GM23338 (cell line): ENCODE results near the gene RORB. TPM values are rescaled to one million over a fixed set of nuclear protein-coding genes. Genes with fewer than 3 reads are reported as not detected.

ENCODE experiments used
- ATAC-seq: fragments of 200-7000 bp; cut with Tn5 transposase; 3 replicates; pipeline ENCODE4 v1.9.1; 2020
- DNase-seq: peaks from one replicate; pipeline ENCODE4 v3.0.0-alpha.2; 2015; ENCODE audit warnings: low spot score
- H2AFZ ChIP-seq: fragments of 200-600 bp; sonication (generic); 2 replicates; pipeline ENCODE4 v1.8.0; 2016; ENCODE audit warnings: antibody characterized with exemption, mild to moderate bottlenecking, moderate library complexity
- H3F3A ChIP-seq: fragments of 200-600 bp; sonication (generic); replicated peaks from 2 replicates; pipeline ENCODE4 v1.8.0; 2017; ENCODE audit warnings: antibody characterized with exemption, mixed run types, low read depth
- H3K27ac ChIP-seq: fragments of 200-600 bp; sonication (generic); 2 replicates; pipeline ENCODE4 v1.6.1; 2016; ENCODE audit warnings: low read depth
- H3K27me3 ChIP-seq: fragments of 200-600 bp; sonication (generic); 2 replicates; pipeline ENCODE4 v1.8.0; 2016; ENCODE audit warnings: mild to moderate bottlenecking, mixed run types, moderate library complexity; ENCODE audit not compliant: insufficient read depth
- H3K36me3 ChIP-seq: fragments of 200-600 bp; sonication (generic); 2 replicates; pipeline ENCODE4 v1.8.0; 2016; ENCODE audit warnings: mild to moderate bottlenecking; ENCODE audit not compliant: insufficient read depth
- H3K4me1 ChIP-seq: fragments of 200-600 bp; sonication (generic); 2 replicates; pipeline ENCODE4 v1.8.0; 2016; ENCODE audit warnings: mild to moderate bottlenecking, moderate library complexity; ENCODE audit not compliant: insufficient read depth
- H3K4me2 ChIP-seq: fragments of 200-600 bp; sonication (generic); 2 replicates; pipeline ENCODE4 v1.7.1; 2017; ENCODE audit warnings: mixed run types
- H3K4me3 ChIP-seq: fragments of 200-600 bp; sonication (generic); 2 replicates; pipeline ENCODE4 v1.6.1; 2016; ENCODE audit warnings: mixed run types
- H3K79me2 ChIP-seq: fragments of 200-600 bp; sonication (generic); replicated peaks from 2 replicates; pipeline ENCODE4 v1.8.0; 2017; ENCODE audit warnings: mild to moderate bottlenecking; ENCODE audit not compliant: insufficient read depth
- H3K9me2 ChIP-seq: fragments of 200-600 bp; sonication (generic); 2 replicates; pipeline ENCODE4 v1.8.0; 2017; ENCODE audit not compliant: insufficient read depth
- H4K20me1 ChIP-seq: fragments of 200-600 bp; sonication (generic); replicated peaks from 2 replicates; pipeline ENCODE4 v1.8.0; 2017; ENCODE audit warnings: mild to moderate bottlenecking; ENCODE audit not compliant: insufficient read depth
- H3K27ac Mint-ChIP-seq: 2 replicates; pipeline ENCODE4 v1.8.0; 2020; ENCODE audit warnings: inconsistent platforms, mild to moderate bottlenecking, moderate library complexity, mixed read lengths
- H3K27me3 Mint-ChIP-seq: 3 replicates; pipeline ENCODE4 v1.8.0; 2022; ENCODE audit warnings: low read depth, mild to moderate bottlenecking, moderate library complexity, mixed read lengths, inconsistent platforms; ENCODE audit not compliant: insufficient read depth, poor library complexity
- H3K36me3 Mint-ChIP-seq: 3 replicates; pipeline ENCODE4 v1.8.0; 2021; ENCODE audit warnings: low read depth, mild to moderate bottlenecking, inconsistent platforms, moderate library complexity, mixed read lengths
- H3K4me1 Mint-ChIP-seq: 3 replicates; pipeline ENCODE4 v1.8.0; 2020; ENCODE audit warnings: mild to moderate bottlenecking, inconsistent platforms, mixed read lengths
- H3K4me3 Mint-ChIP-seq: 3 replicates; pipeline ENCODE4 v1.8.0; 2021; ENCODE audit warnings: moderate library complexity, mild to moderate bottlenecking, inconsistent platforms, mixed read lengths
- H3K9me3 Mint-ChIP-seq: 3 replicates; pipeline ENCODE4 v1.8.0; 2020; ENCODE audit warnings: moderate library complexity, mild to moderate bottlenecking, inconsistent platforms, mixed read lengths
- CREB1 ChIP-seq: fragments of 250-450 bp; sonication (Bioruptor Pico); IDR thresholded peaks from 2 replicates; pipeline ENCODE4 v1.5.0; 2020; ENCODE audit warnings: low read depth, mild to moderate bottlenecking, moderate library complexity
- ETS1 ChIP-seq: IDR thresholded peaks from 2 replicates; pipeline ENCODE4 v1.6.1; 2016; ENCODE audit warnings: antibody characterized with exemption
- EZH2 ChIP-seq: fragments of 200-600 bp; sonication (generic); IDR thresholded peaks from one replicate; pipeline ENCODE4 v1.8.0; 2017; ENCODE audit warnings: antibody characterized with exemption, mild to moderate bottlenecking, low read depth; ENCODE audit not compliant: unreplicated experiment
- EZH2phosphoT487 ChIP-seq: fragments of 200-600 bp; sonication (generic); IDR thresholded peaks from one replicate; pipeline ENCODE4 v1.8.1; 2018; ENCODE audit warnings: antibody characterized with exemption; ENCODE audit not compliant: unreplicated experiment
- JUNB ChIP-seq: IDR thresholded peaks from one replicate; pipeline ENCODE4 v1.6.1; 2016; ENCODE audit warnings: antibody characterized with exemption; ENCODE audit not compliant: unreplicated experiment
- NANOG ChIP-seq: IDR thresholded peaks from 2 replicates; pipeline ENCODE4 v1.6.1; 2016; ENCODE audit warnings: antibody characterized with exemption, borderline replicate concordance
- POLR2AphosphoS5 ChIP-seq: IDR thresholded peaks from 2 replicates; pipeline ENCODE4 v1.6.1; 2016; ENCODE audit warnings: antibody characterized with exemption, low read depth
- REST ChIP-seq: IDR thresholded peaks from one replicate; pipeline ENCODE4 v1.6.1; 2018; ENCODE audit warnings: antibody characterized with exemption; ENCODE audit not compliant: unreplicated experiment
- STAT1 ChIP-seq: IDR thresholded peaks from one replicate; pipeline ENCODE4 v1.6.1; 2016; ENCODE audit warnings: antibody characterized with exemption; ENCODE audit not compliant: unreplicated experiment
- ZNF114 ChIP-seq: fragments of 250-450 bp; sonication (Bioruptor Pico); IDR thresholded peaks from 2 replicates; pipeline ENCODE4 v1.5.0; 2020; ENCODE audit warnings: mild to moderate bottlenecking, moderate library complexity
- ZNF331 ChIP-seq: fragments of 250-450 bp; sonication (Bioruptor Pico); IDR thresholded peaks from 2 replicates; pipeline ENCODE4 v1.5.0; 2020; ENCODE audit warnings: low read depth, mild to moderate bottlenecking, moderate library complexity
- polyA plus RNA-seq: library from polyadenylated mRNA; unstranded; fragments of >200 nt; fragmentation: Nextera tagmentation; extraction: Ambion mirVana; gene quantifications from 2 replicates; pipeline ENCODE4 v1.2.1, GENCODE V29; 2016
- total RNA-seq: library from RNA; depleted of rRNA; stranded (reverse); fragments of >200 nt; shearing (Covaris generic); gene quantifications from 2 replicates; pipeline ENCODE4 v1.2.3, GENCODE V29; 2014

RORB gene
- total and polyA plus RNA-seq, 2 experiments from 2014 or later = 1.2 to 4.5 TPM

DNA sequence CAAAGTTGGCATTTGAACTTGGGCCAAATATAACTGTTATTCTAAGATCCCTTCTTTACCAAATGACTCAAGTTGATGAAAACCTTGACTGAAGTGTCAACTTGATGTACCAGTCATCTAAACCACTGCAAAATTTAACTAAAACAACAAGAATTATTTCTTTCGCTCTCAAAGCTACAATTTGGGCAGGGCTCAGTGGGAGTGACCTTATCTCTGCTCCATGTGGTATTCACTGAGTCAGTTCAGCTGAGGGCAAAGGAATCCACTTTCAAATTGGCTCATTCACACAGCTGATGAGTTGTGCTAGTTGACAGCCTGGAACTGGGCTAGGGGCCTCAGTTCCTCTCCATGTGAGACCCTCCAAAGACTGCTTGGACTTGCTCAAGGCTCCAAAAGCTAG is 166.3 kb downstream of the RORB start (continued):
- TF ChIP-seq ETS1 (no peak), JUNB (no peak), REST (no peak), STAT1 (no peak)

DNA sequence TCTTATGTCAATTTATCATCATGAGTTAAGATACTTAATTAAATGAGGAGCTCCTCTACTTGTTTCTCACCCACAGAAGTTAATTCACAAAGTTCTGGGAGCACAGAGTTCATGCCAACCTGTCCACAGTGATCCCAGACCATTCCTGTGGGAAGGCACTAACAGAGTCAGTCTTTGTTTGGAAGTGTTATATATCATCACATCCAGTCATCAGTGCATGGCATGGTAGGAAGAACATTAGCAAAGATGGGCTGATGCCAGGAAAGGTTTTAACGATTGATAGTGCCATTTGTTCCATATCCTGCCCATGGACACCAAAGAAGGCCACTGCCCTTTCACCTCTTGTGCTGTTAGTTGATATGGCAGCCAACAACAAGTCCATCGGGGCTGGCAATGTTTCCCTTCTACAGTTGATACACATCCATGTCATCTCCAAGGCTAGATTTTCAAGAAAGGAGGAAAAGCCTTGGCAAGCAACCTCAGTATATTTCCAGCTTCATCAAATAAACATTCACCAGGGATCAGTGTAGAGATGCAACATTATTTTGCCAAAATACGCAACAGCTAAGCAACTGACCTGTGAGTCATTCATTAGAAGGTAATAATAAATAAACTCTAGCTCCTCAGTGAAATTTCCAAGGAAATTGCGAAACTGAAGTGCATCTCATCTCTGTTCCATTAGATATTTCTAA is 169.6 kb downstream of the RORB start:
- DNase-seq (no peak), ATAC-seq (no peak)
- H3K36me3 Mint-ChIP-seq = no peaks in the 10 kb centered on the region
- Histone ChIP-seq H3K27me3 (no peaks in the 10 kb centered on the region), H3K4me2 (no peak overlapping the region), H3K36me3 (no peaks in the 10 kb centered on the region), H3K27ac (no peak overlapping the region), H2AFZ (no peak overlapping the region), H3K79me2 (no peaks in the 10 kb centered on the region), H3K4me3 (no peak overlapping the region), H4K20me1 (no peaks in the 10 kb centered on the region), H3K4me1 (no peaks in the 10 kb centered on the region), H3K9me2 (peaks cover 2% of the 10 kb centered on the region; the same call in 1 of the 2 replicates), H3F3A (no peaks in the 10 kb centered on the region)
- no peaks in the 10 kb centered on the region for H3K27me3 Mint-ChIP-seq
- no peaks in the 10 kb centered on the region for H3K4me1 Mint-ChIP-seq
- H3K9me3 Mint-ChIP-seq = no peaks in the 10 kb centered on the region
- no peak overlapping the region for H3K4me3 Mint-ChIP-seq
- no peak overlapping the region for H3K27ac Mint-ChIP-seq
- no peak for TF ChIP-seq ZNF114
- no peak for TF ChIP-seq JUNB
- TF ChIP-seq NANOG = no peak
- TF ChIP-seq POLR2AphosphoS5 = no peak
- no peak for TF ChIP-seq EZH2
- no peak for TF ChIP-seq ETS1
- TF ChIP-seq ZNF331 (CRISPR knock-in tag) = no peak
- TF ChIP-seq REST = no peak
- no peak for TF ChIP-seq EZH2phosphoT487
- TF ChIP-seq CREB1 = no peak
